Measurements from ENCODE around the gene CTTNBP2. TPM values are rescaled to one million over a fixed set of nuclear protein-coding genes. Genes with fewer than 3 reads are reported as not detected.
A peak's percentile ranks its signal among the peaks of the same experiment; 100 is the strongest.

CTTNBP2 gene
- total RNA-seq, 1 donor from 2014 or later, result 25.5 TPM

GRCh38 chr7:117835016-117835664 lies 38.1 kb downstream of the CTTNBP2 start:
- no peak overlapping the region for H3K27ac Mint-ChIP-seq
- peaks cover 11% of the 10 kb centered on the region for H3K4me1 Mint-ChIP-seq
- no peaks in the 10 kb centered on the region for H3K27me3 ChIP-seq

GRCh38 chr7:117830422-117830954 lies 42.8 kb downstream of the CTTNBP2 start:
- no peak overlapping the region for H3K27ac ChIP-seq

More at GRCh38 chr7:117835016-117835664, 38.1 kb downstream of the CTTNBP2 start:
- H3K9me3 ChIP-seq (ENCODE audit: low read depth), result no peaks in the 10 kb centered on the region
- peak overlapping the region; percentile 66 for H3K27ac ChIP-seq
- H3K4me1 ChIP-seq, result peaks cover 13% of the 10 kb centered on the region
- peaks cover 3% of the 10 kb centered on the region for H3F3A ChIP-seq (ENCODE audit: low read depth)
- peak; percentile 37 for DNase-seq (ENCODE audit: low spot score)
- H2AFZ ChIP-seq (replicated peaks), result no peak overlapping the region
- peaks cover 9% of the 10 kb centered on the region for H4K20me1 ChIP-seq (ENCODE audit: low read depth)
- Mint-ChIP-seq H3K27me3 (ENCODE audit: insufficient read depth, low read depth) (peaks cover 2% of the 10 kb centered on the region), H3K36me3 (no peaks in the 10 kb centered on the region), H3K9me3 (peaks cover 2% of the 10 kb centered on the region), H3K4me3 (no peak overlapping the region)
- no peaks in the 10 kb centered on the region for H3K36me3 ChIP-seq
- H3K4me2 ChIP-seq, result no peak overlapping the region
- peaks cover 84% of the 10 kb centered on the region for H3K79me2 ChIP-seq (ENCODE audit: low read depth)
- H3K4me3 ChIP-seq, result no peak overlapping the region
- H3K9ac ChIP-seq, result no peak overlapping the region
- no peak for TF ChIP-seq CTCF (IDR thresholded peaks at IDR 0.05)
- no peak for TF ChIP-seq EZH2phosphoT487 (IDR thresholded peaks at IDR 0.05)
- TF ChIP-seq EZH2 (IDR thresholded peaks at IDR 0.05), result no peak

GRCh38 chr7:117829450-117830117 lies 43.7 kb downstream of the CTTNBP2 start:
- peaks cover 6% of the 10 kb centered on the region for H3K4me1 Mint-ChIP-seq
- H3K36me3 ChIP-seq, result no peaks in the 10 kb centered on the region
- H3K4me2 ChIP-seq, result no peak overlapping the region
- H4K20me1 ChIP-seq (ENCODE audit: low read depth), result peaks cover 8% of the 10 kb centered on the region
- no peaks in the 10 kb centered on the region for H3K27me3 ChIP-seq
- H3K4me1 ChIP-seq, result no peaks in the 10 kb centered on the region
- H2AFZ ChIP-seq (replicated peaks), result no peak overlapping the region
- no peaks in the 10 kb centered on the region for H3K9me3 Mint-ChIP-seq
- no peaks in the 10 kb centered on the region for H3K9me3 ChIP-seq (ENCODE audit: low read depth)
- H3K79me2 ChIP-seq (ENCODE audit: low read depth), result peaks cover 67% of the 10 kb centered on the region
- TF ChIP-seq CTCF (IDR thresholded peaks at IDR 0.05) (no peak), EZH2phosphoT487 (IDR thresholded peaks at IDR 0.05) (no peak), EZH2 (IDR thresholded peaks at IDR 0.05) (no peak)
- H3K4me3 Mint-ChIP-seq, result no peak overlapping the region
- peaks cover 2% of the 10 kb centered on the region for H3K36me3 Mint-ChIP-seq
- DNase-seq (ENCODE audit: low spot score), result no peak
- no peaks in the 10 kb centered on the region for H3K27me3 Mint-ChIP-seq (ENCODE audit: insufficient read depth, low read depth)
- no peak overlapping the region for H3K27ac Mint-ChIP-seq
- no peak overlapping the region for H3K27ac ChIP-seq
- no peaks in the 10 kb centered on the region for H3F3A ChIP-seq (ENCODE audit: low read depth)
- no peak overlapping the region for H3K4me3 ChIP-seq
- H3K9ac ChIP-seq, result no peak overlapping the region

More at GRCh38 chr7:117830422-117830954, 42.8 kb downstream of the CTTNBP2 start:
- peaks cover 8% of the 10 kb centered on the region for H3K4me1 ChIP-seq
- no peaks in the 10 kb centered on the region for H3K27me3 Mint-ChIP-seq (ENCODE audit: insufficient read depth, low read depth)
- no peak for TF ChIP-seq EZH2phosphoT487 (IDR thresholded peaks at IDR 0.05)
- TF ChIP-seq CTCF (IDR thresholded peaks at IDR 0.05), result no peak
- no peak for TF ChIP-seq EZH2 (IDR thresholded peaks at IDR 0.05)
- H3K36me3 Mint-ChIP-seq, result no peaks in the 10 kb centered on the region
- peaks cover 70% of the 10 kb centered on the region for H3K79me2 ChIP-seq (ENCODE audit: low read depth)
- H3K4me3 Mint-ChIP-seq, result no peak overlapping the region
- peaks cover 15% of the 10 kb centered on the region for H4K20me1 ChIP-seq (ENCODE audit: low read depth)
- no peak overlapping the region for H3K4me2 ChIP-seq
- no peak for DNase-seq (ENCODE audit: low spot score)
- H3K27ac Mint-ChIP-seq, result no peak overlapping the region
- no peaks in the 10 kb centered on the region for H3K36me3 ChIP-seq
- H3K9me3 Mint-ChIP-seq, result no peaks in the 10 kb centered on the region
- no peaks in the 10 kb centered on the region for H3K27me3 ChIP-seq
- H3K9ac ChIP-seq, result no peak overlapping the region
- H3K9me3 ChIP-seq (ENCODE audit: low read depth), result no peaks in the 10 kb centered on the region
- peaks cover 13% of the 10 kb centered on the region for H3K4me1 Mint-ChIP-seq
- H3F3A ChIP-seq (ENCODE audit: low read depth), result peaks cover 3% of the 10 kb centered on the region
- H3K4me3 ChIP-seq, result no peak overlapping the region
- H2AFZ ChIP-seq (replicated peaks), result no peak overlapping the region
